ENCODE data around the gene LRRC17. TPM values are rescaled to one million over a fixed set of nuclear protein-coding genes. Genes with fewer than 3 reads are reported as not detected.

LRRC17 gene
- total RNA-seq, 3 donors from 2014 or later, result 1.3 to 1.9 (median 1.3) TPM

- no peaks in the 10 kb centered on the region for H3K36me3 ChIP-seq (ENCODE audit: low read depth)
- no peaks in the 10 kb centered on the region for H3K9me3 ChIP-seq
- H3K4me1 ChIP-seq (ENCODE audit: low read depth), result peaks cover 22% of the 10 kb centered on the region
- DNase-seq (no peak), ATAC-seq (no peak)
- intact Hi-C loops (cut with DNase I, micrococcal nuclease), result no loop called here
- H3K4me3 ChIP-seq, result no peak overlapping the region
- no peak for TF ChIP-seq CTCF (IDR thresholded peaks at IDR 0.05)
Measured at GRCh38 chr7:102992509-102992937, 79.7 kb downstream of the LRRC17 start.

GRCh38 chr7:102992938-102993717, 80.3 kb downstream of the LRRC17 start:
- peaks cover 22% of the 10 kb centered on the region for H3K4me1 ChIP-seq (ENCODE audit: low read depth)
- intact Hi-C loops (cut with DNase I, micrococcal nuclease), result no loop called here
- peak; percentile 89 for ATAC-seq
- no peak for TF ChIP-seq CTCF (IDR thresholded peaks at IDR 0.05)
- H3K9me3 ChIP-seq, result no peaks in the 10 kb centered on the region
- no peaks in the 10 kb centered on the region for H3K36me3 ChIP-seq (ENCODE audit: low read depth)
- DNase-seq, result peak in 1 of 3 donors; percentile 41
- no peak overlapping the region for H3K4me3 ChIP-seq

- ATAC-seq (no peak), DNase-seq (no peak)
- H3K4me3 ChIP-seq, result no peak overlapping the region
- H3K36me3 ChIP-seq (ENCODE audit: low read depth), result no peaks in the 10 kb centered on the region
- intact Hi-C loops (cut with DNase I, micrococcal nuclease), result no loop called here
- TF ChIP-seq CTCF (IDR thresholded peaks at IDR 0.05), result no peak
- H3K4me1 ChIP-seq (ENCODE audit: low read depth), result peaks cover 22% of the 10 kb centered on the region
- no peaks in the 10 kb centered on the region for H3K9me3 ChIP-seq
Measured at GRCh38 chr7:102993718-102994029, 80.9 kb downstream of the LRRC17 start.

- no peak for DNase-seq
- no peak for TF ChIP-seq CTCF (IDR thresholded peaks at IDR 0.05)
- no peaks in the 10 kb centered on the region for H3K36me3 ChIP-seq (ENCODE audit: low read depth)
- ATAC-seq, result no peak
- peaks cover 22% of the 10 kb centered on the region for H3K4me1 ChIP-seq (ENCODE audit: low read depth)
- no peaks in the 10 kb centered on the region for H3K9me3 ChIP-seq
- intact Hi-C loops (cut with DNase I, micrococcal nuclease), result no loop called here
- no peak overlapping the region for H3K4me3 ChIP-seq
Measured at GRCh38 chr7:102994567-102994966, 81.8 kb downstream of the LRRC17 start.

Other genes with a start within 250 kb of the LRRC17 start
- 10 to 100 TPM in 1 of 3 donors, 1 to 10 TPM in 2; 6.5 to 14.7 (median 8.8) TPM for gene POLR2J2, start 241.3 kb upstream of the LRRC17 start, total RNA-seq
- gene FAM185A, start 164.0 kb upstream of the LRRC17 start, total RNA-seq, result 10 to 100 TPM in 2 of 3 donors, 1 to 10 TPM in 1; 8.7 to 12.2 (median 10.4) TPM
- gene FBXL13, start 161.8 kb downstream of the LRRC17 start, total RNA-seq, result 1 to 10 TPM in 1 of 3 donors, under 1 TPM in 2; 0.65 to 1.8 (median 0.78) TPM
- 10 to 100 TPM; 28.1 to 36.1 (median 32.2) TPM for gene ARMC10, start 162.1 kb downstream of the LRRC17 start, total RNA-seq
- gene NAPEPLD, start 236.1 kb downstream of the LRRC17 start, total RNA-seq, result 10 to 100 TPM; 43.9 to 71.0 (median 45.9) TPM

Measured in mucosa of descending colon (tissue), 3 donors.